GM19372 (cell line): Measurements from ENCODE around the gene FTCD.
"Not testable (repeated sequence)": the region's sequence is repeated elsewhere in the genome, so short reads cannot be mapped to it uniquely, and the experiment has no call there.

ENCODE experiments used
- ATAC-seq: cut with Tn5 transposase; IDR thresholded peaks from one replicate; pipeline ENCODE4 v1.9.1; 2021; ENCODE audit warnings: mild to moderate bottlenecking, low read depth, moderate library complexity; ENCODE audit not compliant: unreplicated experiment

The FTCD gene

DNA sequence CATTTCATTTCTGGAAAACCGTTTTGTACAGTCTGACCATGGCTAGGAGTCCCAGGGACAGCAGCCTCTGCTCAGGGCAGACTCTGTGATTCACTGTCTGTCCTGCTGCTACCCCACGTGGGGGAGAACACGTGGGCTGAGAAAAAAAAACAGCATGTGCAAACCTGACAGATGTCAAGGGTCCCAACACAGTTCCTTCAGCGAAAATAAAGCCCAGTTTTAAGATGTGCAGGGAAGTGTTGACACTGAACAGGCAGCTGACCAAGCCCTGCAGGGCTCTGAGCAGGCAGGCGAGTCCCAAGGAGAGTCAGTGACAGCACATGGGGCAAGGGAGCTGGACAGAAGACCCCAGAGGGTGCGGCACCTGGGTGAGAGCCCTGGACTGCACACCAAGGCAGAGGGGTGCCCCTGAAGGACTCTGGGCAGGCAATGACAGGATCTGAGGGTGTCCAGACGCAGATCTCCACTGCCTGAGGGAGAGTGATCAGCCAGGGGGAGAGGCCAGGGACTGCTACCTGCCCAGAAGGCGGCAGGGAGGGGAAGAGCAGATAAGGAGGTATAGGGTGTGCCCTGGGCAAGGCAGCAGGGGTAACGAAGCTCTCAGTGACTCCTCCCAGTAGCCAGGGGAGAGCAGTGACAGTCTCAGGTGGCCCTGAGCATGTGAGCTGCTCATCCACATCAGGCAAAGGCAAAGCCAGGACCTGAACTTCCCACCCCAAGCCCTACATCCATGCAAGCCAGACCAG, 34.0 kb upstream of the FTCD start:
- ATAC-seq, result no peak

DNA sequence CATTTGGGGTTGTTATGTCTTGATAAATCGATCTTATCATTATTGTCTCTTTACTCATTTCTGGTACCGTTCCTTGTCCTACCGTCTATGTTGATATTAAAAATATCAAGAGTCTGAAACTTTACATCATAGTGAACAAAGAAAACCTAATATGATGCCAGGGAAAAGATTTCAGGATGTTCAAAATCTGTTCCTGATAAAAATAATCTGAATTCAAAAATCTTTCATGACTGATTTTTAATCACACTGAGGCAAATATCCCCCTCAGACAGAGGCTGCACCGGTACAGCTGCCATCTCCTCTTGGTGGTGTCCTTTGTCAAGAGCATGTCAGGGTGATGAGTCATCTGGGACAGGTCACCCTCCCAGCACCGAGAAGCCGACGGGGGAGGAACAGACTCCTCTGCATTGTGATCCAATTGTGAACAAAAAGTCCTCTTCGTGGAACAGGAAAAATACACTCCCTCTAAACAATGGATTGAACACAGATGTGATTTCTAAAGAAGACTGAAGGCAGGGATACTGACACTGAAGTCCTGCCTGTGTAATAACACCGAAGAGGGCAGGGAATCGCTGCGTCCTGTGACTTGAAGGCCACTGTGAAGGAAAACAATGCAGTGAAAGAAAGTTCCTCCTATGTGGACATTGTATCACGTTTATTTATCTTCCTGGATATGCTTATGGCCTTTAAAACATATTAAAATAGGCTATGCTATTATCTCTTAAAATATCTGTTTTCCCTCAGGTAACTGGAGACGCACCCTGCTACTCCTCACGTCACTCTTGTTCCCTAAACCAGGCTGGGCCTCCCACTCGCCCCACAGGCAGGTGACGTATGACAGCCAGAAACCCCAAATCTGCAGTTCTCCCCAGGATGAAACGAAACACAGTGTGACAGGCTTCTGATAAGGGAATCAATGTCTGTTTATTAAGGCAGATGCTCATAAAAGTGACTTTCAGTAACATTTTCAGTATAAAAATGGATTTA, 33.1 kb upstream of the FTCD start:
- no peak for ATAC-seq

DNA sequence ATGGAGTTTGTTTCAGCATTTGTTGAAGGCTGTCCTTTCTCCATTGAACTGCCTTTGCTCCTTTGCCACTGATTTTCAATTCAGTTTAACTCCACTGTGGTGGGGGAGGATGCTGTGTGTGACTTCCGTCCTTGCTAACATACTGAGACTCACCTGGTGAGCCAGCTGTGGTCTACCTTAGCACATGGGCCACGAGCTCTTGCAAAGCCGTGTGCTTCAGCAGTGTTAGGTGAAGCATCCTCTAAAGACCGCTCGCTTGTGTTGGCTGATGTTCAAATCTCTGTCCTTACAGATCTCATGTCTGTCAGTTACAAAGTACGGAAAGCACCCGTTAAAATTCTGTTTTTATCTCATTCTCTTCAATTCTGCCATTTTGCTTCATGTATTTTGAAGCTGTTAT, 32.4 kb upstream of the FTCD start:
- ATAC-seq, result no peak

DNA sequence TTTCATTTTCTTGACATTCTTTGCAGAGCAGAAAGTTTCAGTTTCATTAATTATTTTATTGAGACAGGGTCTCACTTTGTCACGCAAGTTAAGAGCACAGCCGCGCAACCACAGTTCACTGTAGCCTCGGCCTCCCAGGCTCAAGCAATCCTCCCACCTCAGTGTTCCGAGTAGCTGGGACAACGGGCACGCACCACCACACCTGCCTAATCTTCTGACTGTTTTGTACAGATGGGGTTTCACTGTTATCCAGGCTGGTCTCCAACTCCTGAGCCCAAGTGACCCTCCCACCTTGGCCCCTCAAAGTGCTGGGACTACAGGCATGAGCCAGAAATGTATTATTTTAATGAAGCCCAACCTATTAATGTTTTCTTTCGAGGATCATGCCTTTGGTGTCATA, 31.9 kb upstream of the FTCD start:
- no peak for ATAC-seq

DNA sequence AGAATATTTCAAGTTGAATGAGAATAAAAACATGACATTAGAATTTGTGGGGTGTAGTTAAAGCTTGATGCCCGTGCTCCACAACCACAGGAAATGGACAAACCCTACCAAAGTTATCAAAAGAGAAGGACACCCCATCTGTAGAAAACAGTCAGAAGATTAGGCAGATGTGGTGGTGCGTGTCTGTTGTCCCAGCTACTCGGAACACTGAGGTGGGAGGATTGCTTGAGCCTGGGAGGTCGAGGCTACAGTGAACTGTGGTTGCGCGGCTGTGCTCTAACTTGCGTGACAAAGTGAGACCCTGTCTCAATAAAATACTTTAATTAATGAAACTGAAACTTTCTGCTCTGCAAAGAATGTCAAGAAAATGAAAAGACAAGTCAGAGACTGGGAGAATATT, 30.3 kb upstream of the FTCD start:
- ATAC-seq, result no peak

DNA sequence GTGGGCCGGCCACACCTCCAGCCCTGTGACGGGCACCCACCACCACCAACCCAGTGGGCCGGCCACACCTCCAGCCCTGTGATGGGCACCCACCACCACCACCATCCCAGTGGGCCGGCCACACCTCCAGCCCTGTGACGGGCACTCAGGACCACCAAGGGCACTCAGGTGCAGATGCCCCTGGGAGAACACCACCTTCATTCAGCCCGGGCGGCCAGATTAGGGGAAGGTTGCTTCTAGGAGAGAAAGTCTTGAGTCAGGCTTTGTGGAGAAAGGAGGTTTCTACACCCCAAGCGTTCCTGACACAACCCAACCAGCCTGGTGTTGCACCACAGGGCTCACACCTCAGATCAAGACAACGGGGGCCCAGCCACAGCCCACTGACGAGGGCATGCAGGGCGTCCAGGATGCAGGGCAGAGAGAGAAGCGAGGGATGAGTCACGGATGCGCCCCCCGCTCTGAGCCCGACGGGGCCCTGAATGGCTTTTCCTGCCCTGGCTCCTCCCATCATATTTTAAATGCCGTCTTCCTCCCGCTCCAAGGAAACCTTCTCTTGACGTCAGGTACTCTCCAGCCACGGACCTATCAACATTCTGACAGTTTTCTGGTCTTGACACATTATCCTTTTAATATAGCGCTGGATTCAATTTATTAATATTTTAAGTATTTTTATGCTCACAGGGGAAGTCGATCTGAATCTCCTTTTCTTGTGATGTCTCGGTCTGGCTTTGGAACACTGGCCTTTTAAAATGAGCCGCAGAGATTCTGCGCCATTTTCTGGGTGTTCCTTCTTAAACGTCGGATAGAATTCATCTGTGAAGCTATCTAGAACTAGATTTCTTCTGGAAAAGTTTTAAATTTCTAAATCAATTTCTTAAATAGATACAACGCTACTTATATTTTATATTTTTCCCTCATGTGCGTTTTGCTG, 29.5 kb upstream of the FTCD start:
- no peak for ATAC-seq

DNA sequence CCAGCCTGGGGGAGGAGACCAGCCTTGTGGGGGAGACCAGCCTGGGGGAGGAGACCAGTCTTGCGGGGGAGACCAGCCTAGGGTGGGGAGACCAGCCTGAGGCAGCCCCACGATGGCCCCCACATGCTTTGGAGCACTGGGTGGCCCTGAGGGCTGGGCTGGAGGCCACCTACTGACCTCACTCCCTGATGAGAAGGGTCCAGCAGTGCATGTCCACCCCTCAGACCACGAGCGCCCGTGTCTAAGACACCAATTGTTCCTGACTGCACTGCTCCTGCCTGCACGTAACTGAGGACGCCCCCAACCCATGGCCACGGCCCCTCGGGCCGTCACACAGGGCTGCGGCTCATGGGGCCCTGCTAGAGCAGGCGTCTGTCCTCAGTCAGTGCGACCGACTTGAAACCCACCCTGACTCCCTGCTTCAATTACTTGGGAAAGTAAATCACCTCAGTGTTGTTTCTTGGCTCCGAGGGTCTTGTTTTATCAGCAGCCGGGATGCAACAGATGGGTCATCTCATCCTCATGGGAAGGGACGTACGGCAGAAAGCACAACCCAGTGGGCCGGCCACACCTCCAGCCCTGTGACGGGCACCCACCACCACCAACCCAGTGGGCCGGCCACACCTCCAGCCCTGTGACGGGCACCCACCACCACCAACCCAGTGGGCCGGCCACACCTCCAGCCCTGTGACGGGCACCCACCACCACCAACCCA, 28.7 kb upstream of the FTCD start, which contains the start of gene SPATC1L:
TSS of gene SPATC1L (minus strand) at position 550 of the 715 bp plus-strand sequence. CDS start 1,643 bp downstream, outside the sequence.
- ATAC-seq, result no peak

DNA sequence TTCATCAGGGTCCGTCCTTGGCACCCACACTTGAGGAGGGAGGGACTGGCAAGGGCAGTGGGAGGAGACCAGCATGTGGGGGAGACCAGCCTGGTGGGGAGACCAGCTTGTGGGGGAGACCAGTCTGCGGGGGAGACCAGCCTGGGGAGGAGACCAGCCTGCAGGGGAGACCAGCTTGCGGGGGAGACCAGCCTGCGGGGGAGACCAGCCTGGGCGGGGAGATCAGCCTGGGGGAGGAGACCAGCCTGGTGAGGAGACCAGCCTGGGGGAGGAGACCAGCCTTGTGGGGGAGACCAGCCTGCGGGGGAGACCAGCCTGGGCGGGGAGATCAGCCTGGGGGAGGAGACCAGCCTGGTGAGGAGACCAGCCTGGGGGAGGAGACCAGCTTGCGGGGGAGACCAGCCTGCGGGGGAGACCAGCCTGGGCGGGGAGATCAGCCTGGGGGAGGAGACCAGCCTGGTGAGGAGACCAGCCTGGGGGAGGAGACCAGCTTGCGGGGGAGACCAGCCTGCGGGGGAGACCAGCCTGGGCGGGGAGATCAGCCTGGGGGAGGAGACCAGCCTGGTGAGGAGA, 28.0 kb upstream of the FTCD start:
- ATAC-seq, result not testable (repeated sequence)

DNA sequence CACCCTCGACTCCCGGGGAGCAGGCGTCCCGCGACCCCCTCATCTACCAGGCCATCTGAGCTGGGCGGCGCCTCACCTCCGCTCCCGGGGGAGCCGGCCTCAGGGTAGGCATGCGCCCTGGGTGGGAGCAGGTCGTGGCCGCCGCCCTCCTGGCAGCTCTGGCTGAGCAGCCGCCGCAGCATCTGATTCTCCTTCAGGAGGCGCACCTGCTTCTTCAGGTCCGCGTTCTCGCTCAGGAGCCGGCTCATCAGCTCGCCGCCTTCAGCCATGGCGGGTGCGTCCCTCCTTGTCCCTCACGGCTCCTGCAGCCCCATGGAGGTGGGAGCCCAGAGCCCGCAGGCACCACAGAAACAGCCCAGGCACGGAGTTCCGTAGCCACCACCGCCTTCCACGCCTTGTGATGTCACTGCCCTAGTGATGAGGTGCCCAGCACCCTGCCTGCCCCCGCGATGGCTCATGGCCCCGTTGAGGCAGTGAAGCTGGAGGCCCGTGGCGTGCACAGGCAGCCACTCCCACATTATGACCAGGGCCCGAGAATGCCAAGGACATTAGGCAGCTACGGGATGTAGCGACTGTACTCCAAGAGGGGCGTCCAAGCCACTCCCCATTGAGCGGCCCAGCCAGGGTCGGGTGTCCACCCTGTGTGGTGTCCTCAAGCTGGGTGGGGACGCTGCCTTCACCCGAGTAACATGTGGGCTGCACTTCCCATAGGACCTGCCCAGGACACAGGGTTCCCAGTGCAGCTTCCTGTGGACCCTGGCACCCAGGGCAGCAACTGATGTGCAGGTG, 27.4 kb upstream of the FTCD start:
- ATAC-seq, result no peak

DNA sequence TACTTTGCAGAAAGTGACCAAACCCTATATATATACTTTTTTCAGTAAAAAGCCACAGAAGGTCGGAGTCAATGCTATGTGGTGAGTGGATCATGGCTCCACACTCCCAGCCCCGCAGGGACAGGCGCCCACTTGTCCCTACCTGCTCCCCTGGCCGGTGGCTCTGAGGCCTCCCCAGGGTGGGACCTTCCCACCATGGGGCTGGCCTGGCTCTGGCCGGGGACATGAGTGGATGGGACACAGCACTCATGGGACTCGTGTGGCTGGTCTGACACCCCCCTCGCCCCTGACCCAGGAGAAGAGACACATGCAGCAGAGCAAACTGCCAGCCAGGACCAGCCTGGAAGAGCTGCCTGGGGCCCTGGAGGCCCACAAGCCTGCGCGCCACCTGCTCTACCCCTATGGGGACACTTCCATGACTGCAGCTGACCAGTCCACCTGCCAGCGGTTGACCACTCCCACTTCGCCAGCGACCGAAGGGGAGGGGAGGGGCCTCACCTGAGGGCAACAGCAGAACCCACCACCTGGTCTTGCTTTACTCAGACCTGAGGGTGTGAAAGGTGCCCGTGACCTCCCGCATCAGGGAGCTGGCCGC, 26.7 kb upstream of the FTCD start:
- no peak for ATAC-seq

DNA sequence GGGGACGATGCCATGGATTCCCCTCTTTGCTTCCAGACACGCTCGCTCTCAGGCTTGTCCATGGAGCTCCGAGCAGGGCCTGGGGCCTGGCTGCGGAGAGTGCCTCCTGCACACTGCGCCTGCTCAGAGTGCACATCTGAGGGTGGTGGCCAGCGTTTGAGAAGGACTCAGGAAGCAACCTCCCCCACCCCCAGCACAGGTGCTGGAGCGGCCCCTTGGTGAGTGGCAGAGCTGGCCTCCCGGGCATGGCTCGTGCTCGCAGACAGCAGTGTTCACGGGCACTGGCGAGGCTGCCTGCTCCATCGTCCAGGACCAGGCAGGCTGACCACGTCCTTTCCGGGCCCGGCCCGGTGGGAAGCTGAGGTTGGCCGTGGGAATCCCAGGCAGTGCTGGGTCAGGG, 26.1 kb upstream of the FTCD start:
- ATAC-seq, result no peak

DNA sequence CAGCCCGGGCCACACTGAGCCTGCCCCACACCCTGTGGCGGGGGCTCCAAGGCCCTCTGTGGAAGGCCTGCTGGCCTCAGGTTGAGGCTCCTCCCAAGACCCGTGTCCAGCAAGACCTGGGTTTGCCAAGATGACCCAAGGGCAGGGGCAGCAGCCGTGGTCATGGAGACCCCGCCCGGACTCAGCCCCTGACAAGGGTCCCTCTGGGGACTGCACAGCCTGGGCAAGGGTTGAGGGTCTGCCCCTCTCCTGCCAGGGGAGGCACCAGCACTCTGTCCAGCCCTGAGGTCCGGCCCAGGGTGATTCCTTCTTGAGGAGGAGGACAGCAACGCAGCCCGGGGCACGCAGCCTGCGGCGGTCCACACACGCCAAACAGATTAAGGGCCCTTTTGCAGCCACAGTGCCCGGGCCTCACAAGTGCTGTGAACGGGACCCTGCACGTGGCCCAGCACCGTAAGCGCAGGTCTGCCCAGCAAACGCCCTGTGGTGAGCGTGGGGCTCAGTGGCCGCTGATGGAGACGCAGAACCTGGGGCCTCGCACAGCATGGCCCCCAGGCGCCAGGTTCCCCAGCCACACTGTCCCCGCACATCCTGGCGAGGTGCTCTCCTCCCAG, 25.5 kb upstream of the FTCD start:
- ATAC-seq, result no peak

DNA sequence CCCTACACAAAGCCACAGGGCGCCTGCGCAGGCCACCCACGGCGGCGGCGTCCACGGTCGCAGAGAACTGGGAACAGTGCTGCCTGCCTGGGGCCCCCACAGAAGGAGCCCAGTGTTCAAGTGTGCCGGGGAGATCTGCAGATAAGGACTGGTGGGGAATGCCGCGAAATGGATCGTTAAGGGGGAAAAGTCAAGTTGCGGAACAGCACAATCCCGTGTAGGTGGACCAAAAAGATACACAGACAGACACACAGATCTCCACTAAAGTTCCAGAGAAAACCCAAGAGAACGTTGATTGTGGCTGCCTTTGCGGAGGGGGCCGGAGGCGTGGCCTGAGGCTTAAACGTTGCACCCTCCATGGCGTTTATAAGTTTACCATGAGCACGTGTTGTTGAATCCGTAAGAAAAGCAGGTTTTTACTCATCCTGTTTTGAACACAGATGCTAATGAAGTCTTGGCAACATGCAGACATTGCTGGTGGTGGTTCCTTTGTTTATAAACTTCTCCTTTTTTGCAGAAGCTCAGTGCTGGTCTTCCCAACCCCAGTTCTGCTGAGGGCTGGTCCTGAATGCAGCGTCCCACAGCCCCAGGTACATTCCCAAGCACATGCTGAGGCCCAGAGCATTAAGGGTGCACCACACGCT, 24.8 kb upstream of the FTCD start:
- no peak for ATAC-seq

DNA sequence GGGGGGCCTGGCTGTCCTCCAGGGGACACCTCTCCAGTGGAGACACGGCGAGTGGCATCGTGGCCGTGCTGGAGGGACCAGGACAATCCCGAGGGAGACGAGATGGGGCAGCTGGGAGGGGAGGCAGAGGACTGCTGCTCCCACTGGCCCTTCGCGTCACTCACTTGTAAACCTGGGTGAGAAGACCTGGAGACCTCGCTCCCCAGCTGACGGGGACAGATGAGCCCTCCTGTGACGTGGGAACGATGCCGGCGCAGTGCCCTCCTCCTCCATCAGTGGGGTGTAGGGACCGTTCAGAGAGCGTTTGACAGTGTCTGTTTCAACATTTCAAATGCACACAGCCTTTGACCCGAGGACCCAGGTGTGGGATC, 24.3 kb upstream of the FTCD start:
- no peak for ATAC-seq

DNA sequence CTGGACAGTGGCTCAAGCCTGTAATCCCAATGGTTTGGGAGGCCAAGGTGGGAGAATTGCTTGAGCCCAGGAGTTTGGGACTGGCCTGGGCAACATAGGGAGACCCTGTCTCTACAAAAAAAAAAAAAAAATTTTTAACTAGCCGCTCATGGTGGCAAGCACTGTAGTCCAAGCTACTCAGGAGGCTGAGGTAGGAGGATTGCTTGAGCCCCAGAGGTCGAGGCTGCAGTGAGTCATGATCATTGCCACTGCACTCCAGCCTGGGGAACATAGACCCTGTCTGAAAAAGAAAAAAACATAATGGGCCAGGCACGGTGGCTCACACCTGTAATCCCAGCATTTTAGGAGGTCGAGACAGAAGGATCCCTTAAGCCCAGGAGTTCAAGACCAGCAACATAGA, 23.6 kb upstream of the FTCD start:
- ATAC-seq, result no peak

DNA sequence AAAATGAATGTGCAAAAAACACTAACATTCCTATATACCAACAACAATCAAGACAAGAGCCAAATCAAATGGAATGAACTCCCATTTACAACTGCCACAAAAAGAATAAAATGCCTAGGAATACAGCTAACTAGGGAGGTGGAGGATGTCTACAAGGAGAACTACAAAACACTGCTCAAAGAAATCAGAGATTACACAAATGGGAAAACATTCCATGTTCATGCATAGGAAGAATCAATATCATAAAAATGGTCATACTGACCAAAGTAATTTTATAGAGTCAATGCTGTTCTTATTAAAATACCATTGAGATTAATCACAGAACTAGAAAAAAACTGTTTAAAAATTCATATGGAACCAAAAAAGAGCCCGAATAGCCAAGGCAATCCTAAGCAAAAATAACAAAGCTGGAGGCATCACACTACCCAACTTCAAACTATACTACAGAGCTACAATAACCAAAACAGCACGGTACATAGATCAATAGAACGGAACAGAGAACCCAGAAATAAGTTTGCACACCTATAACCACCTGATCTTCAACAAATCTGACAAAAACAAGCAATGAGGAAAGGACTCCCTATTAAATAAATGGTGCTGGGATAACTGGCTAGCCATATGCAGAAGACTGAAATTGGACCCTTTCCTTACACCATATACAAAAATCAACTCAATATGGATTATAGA, 21.2 kb upstream of the FTCD start:
- ATAC-seq, result not testable (repeated sequence)

DNA sequence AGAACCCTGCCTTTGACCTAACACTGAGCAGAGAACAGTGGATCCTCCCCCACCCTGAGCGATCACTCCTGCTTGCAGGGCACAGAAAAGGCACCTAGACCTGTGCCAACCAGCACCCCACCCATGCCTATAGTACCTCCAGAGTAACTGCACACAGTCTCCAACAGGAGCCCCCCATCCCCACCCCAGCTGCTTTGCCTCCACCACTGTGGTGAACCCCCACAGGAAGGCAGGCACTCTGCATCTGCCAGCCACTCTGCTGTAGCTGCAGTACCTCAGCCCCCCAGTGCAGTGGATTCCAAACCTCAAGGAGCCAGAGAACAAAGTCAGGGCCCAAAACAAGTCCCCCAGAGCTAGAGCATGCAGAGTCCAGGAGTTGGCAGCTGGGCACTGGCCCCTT, 18.2 kb upstream of the FTCD start:
- no peak for ATAC-seq
